Tongue (tissue), 2 donors: ENCODE measurements around the gene ADAM10. TPM values are rescaled to one million over a fixed set of nuclear protein-coding genes. Genes with fewer than 3 reads are reported as not detected.
"Not testable (repeated sequence)": the region's sequence is repeated elsewhere in the genome, so short reads cannot be mapped to it uniquely, and the experiment has no call there.

Experiments used
- DNase-seq: peaks from one replicate; pipeline ENCODE4 v3.0.0-alpha.2; 2015
- total RNA-seq: library from RNA; depleted of rRNA; stranded (reverse); fragments of >200 nt; gene quantifications from one replicate; pipeline ENCODE4 v1.2.3, GENCODE V29; 2014

Gene ADAM10
- total RNA-seq, 1 donor from 2014 or later, result 106 TPM

DNA sequence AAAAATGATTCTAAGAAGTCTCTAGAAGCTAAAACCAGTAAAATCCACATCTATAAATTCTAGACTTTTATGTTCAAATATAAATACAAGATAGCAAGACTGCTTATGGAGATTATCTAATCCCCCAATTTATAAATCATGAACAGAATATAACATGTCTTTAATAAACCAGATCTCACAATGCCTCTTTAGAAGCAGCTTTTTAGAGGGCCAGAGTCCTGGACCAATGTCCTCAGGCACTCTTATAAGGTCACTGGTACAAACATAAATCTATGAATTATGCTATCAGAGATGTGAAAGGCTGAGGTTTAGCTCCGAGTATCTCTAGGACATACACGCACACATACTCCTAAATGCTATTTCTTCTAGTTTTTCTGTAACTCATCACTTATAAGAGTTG, 78.3 kb downstream of the ADAM10 start:
- no peak for DNase-seq

DNA sequence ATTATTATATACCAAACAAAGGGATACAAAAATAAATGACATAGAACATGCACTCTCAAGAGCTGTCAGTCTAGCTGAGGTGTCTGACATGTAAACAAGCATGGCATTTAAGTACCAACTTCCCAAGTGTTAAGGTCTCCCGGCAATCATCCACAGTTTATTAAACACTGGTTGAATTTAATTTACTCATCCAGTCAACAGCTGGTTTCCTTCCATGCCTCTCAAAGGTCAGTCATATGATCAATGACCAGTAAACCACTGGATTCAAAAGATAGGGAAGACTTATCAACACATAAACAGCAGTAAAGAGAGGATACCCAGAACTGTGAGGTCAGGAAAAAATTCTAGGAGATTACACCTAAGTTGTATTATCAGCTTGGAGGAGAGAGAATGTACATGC, 80.4 kb downstream of the ADAM10 start:
- no peak for DNase-seq

DNA sequence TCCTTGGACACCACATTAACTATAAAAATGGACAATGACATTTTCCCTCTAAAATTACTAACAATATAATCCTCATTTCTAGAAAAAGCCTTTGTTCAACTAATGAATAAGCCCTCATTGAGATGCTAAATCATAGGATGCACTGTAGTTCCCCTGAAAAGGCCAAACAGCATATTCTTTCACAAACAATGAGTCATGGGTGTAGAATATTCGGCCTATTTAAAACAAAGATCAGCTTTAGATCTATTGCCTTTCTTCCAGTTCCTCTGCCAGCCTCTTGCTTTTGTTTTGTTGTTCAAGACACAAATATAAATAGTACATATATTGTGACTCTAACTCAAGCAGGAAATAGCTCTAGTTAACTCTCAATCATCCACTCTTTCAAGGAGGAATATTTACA, 82.5 kb downstream of the ADAM10 start:
- no peak for DNase-seq

DNA sequence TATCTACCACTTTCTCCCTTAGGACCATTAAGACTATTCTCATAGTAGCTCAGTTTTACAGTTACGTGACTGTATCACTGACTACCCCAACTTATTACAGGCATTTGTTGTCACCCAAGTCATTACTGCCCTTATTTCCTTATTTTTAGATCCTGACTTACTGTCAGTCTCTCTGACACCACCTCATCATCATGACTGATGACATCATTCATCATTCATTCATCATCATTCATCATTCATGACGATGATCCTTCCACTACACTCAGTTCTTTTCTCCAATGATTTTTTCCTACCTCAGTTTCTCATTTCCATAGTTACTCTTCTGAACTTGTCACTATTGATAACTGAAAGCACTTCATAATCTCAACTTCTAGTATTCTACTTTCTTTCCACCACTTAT, 83.8 kb downstream of the ADAM10 start:
- DNase-seq, result no peak

DNA sequence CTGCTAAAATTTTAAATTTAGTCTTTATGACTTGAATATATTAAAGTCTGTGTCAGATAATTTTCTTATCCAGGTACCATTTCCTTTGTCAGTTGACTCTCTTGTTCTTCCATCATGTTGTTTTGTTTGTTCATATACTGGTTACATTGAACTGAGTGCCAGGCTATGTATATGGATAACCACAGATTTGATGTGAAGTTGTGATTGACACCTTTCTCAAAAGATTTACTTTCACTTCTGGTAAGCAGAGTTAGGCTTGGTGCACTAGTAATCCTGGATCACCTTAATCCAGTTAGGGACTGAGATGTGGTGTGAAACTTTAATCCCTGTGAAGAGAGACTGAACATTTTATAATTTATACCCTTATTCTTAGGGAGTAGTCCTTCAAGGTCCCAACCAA, 99.4 kb downstream of the ADAM10 start:
- DNase-seq, result no peak

DNA sequence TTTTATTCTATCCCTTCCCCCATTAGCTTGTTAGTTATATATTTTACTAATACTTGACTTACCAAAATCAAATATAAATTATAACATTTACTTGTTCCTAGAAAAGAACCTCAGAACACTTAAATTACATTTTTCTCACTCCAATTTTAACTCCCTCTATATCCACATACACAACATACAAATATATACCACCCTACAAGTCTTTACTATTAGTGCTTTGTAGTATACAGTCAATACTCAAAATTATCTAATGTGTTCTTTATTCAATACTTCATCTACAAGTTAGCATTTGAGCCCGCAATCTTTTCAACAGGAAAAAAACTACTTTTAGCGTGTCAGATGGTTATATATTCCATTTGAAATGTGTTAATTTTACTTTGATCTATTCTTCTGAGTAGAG, 100.3 kb downstream of the ADAM10 start:
- no peak for DNase-seq

DNA sequence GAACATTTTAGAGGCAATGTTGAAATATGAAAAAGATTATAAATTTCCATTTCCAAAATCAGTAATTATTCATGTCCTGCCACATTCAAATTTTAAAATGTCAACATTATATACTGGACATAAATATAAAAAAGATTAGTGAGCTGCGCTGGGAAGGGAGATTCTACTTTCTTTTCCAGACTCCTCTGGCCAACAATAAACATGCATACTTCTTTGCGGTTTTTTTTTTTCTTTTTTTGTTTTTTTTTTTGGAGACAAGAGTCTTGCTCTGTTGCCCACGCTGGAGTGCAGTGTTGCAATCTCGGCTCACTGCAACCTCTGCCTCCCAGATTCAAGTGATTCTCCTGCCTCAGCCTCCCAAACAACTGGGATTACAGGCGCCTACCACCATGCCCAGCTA, 105.5 kb downstream of the ADAM10 start:
- DNase-seq, result no peak

DNA sequence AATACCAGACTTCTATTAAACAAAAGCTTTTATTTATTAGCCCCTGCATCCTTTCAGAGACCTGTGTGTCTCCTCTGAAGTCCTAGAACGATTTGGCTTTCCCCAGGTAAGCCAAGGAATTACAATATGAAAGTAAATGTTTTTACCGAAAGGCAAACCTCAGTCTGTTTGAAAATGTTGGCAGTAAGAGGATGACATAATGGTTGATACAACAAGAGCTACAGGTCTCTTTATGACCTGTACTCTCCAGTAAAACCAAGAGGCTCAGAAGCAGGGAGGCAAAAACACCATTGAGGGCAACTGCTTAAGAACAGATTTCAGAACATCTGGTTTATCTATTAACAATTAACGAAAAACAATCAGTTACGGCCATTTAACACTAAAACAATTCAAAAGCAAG, 107.8 kb downstream of the ADAM10 start:
- DNase-seq, result no peak

DNA sequence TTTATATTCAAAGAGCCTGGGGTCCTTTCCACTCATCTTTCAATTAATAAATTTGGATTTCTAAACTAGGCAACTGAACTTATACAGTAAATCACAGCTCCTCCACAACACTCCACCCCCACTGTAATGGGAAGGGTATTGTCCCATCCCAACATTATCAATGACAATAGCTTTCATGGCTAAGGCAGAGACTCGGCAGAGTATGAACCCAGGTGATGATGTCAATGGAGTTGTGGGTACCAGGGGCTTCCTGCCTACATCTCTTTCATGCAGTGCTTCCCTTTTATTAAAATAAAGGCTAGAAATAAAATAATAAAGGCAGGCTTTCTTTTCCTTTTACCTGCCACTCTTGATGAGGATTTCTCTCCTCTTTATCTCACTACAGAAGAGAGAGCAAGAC, 109.5 kb downstream of the ADAM10 start:
- no peak for DNase-seq

DNA sequence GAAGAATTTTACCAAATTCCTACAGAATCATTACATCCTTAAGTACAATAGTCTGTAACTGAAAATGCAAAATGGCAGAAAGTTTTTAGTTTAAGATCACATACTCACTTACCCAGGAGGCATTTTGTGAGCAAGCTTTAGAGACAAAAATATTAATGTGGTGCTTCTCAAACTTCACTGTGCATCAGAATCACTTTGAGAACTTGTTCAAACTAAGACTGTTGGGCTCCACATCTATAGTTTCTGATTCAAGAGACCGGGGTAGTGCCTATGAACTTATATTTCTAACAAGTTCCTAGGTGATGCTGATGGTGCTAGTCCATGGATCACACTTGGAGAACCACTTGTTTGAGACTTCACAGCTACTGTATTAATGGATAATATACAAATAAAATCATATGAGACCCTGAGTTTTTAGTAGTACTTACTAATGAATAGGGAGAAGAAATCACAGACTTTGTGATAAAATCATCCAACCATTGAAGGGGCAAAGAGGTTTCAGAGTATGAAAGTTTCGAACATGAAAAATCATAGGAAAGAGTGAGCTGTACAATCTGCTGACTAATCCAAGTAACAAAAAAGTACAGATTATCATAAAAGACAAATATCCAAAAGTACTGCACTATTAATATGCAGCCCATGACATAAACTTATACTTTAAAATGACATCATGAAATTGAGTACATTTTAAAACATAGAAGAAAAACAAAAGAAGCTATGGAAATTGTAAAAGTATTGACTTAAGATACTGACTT, 110.3 kb downstream of the ADAM10 start:
- no peak for DNase-seq

DNA sequence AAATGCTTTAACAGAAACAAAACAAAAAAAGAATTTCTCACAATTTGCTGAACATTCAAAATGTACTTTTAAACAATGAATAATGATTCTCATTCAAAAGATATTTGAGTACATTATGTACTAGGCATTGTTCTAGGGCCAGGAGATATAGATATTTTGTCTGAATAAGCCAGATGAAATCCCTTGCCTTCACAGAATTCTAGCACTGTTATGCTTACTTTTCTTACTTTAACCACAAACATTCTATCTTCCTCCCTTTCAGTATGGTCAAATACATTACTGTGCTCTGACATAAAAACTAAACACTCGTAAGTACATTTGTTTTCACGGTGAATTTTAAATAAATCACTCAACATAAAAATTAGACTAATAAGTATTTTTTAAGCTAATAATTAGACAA, 116.7 kb downstream of the ADAM10 start:
- no peak for DNase-seq

DNA sequence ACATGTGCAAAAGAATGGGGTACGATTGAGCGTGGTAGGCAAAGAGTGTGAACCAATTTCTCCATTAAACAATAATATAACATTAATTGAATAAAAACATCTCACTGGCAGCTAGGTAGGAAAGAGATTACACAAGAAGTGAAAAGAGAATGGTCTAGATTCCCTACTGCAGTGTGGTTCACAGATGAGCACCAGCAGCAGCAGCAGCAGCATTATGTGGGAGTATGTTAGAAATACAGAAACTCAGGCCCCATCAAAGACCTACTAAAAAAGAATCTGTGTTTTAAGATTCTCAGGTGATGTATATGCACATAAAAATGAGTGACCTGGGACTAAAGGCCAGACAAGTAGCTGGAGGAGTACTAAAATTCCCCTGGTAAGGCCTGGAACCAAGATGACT, 118.2 kb downstream of the ADAM10 start:
- no peak for DNase-seq

DNA sequence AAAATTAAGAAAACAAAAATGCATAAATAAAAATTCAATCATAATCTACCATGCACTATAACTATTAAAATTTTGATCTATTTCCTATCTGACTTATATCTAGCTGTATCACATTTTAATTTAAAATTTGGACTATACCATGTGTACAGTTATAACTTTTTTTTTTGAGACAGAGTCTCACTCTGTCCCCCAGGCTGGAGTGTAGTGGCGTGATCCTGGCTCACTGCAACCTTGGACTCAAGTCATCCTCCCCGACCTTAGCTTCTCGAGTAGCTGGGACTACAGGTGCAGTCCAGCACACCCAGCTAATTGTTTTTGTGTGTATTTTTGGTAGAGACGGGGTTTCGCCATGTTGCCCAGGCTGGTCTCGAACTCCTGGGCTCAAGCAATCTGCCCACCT, 119.9 kb downstream of the ADAM10 start:
- DNase-seq, result no peak

DNA sequence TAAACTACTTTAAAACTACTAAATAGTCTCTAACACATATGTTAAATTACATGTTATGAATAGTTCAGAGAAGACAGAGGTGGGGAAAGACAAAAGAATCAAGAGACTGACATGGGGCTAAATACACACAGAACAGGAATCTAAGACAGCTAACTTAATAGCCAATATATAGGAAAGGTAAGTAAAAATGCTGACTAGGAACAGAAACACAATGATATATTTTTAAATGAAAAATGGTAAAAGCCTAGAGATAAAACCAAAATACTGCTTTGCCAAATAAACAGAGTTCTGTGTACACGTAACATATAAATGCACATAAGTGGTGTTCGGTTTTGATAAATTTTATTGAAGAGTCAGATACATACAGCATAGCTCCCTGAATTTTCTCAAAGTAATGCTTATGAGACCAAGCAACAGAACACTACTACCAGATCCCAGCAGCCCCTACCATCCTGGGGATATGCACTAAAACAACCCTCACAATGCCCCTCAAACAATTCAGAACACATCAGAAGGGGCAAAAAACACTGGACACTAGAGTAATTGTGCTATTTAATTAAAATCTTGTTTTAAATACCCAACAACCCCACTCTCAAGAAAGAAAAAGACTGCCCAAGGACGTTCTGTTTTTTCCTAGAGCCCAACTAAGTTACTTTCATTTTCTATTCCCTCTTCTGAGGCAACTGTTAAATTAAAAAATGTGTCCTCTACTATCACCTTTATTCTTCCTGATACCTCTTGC, 121.1 kb downstream of the ADAM10 start:
- DNase-seq, result no peak

DNA sequence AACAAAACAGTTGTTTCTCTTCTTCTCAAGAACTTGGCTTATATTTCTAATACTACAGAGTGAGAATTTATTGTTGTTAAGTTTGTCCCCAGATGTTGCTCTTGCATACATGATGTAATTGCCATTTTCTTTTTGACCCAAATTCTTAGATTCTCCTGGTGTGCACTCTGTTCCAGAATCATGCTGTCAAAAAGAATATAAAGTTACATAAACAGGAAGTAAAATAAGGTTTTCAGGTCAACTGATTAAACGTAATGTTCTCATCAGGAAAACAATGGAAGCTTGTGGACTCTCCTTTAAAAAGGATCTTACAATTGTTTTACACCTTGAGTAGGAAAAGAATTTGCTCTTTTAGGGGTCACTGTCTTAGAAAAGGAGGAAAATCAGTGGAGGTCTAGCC, 121.8 kb downstream of the ADAM10 start:
- no peak for DNase-seq

DNA sequence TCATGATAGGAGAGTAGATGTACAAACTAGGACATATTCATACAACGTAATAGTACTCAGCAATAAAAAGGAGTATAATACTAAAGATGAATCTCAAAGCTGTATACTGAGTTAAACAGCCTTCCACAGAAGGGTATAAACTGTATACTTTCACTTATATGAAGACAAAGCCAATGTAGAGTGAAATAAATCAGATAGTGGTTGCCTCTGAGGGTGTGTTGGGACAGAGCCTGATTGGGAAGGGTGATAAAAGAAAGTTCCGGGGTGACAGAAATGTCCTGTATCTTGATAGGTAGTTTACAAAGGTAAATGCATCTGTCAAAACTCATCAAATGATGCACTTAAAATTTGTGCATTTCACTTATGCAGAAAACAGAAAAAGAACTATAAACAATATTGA, 122.5 kb downstream of the ADAM10 start:
- no peak for DNase-seq

DNA sequence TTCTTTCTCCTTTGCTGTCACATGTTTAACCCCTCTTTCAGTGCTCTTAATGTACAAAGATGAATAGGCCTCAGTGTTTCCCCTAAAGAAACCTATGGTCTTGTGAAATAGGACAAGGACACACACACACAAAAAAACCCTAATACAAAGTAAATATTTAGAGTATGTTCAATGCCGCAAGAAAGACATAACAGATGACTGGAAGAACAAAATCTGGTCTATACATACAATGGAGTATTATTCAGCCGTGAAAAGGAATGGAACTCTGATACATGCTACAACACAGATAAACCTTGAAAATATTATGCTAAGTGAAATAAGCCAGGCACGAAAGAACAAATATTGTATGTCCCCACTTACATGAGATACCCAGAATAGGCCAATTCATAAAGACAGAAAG, 123.1 kb downstream of the ADAM10 start:
- no peak for DNase-seq

DNA sequence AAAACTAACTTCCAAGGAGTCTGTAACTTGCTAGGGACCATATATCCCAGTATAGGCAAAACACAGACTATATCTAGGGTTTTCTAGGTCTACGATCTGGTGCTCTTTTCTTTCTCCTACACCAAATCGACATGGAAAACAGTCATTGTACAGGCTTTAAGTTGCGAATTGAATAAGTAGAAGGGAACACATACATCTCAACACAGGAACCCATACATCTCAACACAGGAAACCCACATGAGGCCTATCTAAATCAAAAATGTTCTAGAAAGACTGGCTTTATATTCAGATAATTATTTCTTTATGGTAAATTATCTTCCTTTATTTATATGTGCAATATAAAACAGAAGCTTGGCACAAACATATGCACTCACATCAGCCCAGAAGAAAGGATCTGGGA, 126.6 kb downstream of the ADAM10 start:
- DNase-seq, result no peak

DNA sequence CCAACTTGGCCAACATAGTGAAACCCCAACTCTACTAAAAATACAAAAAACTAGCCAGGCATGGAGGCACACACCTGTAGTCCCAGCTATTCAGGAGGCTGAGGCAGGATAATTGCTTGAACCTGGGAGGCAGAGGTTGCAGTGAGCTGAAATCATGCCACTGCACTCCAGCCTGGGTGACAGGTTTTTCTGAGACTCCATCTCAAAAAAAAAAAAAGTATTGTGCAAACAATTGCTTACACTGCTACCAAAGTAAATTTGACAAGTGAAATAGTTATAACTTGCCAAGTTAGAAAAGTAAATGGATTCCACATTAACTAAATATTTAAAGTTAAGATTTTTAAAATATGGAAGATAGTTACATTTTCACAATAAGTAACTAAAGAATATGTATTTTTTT, 129.2 kb downstream of the ADAM10 start:
- DNase-seq, result not testable (repeated sequence)

DNA sequence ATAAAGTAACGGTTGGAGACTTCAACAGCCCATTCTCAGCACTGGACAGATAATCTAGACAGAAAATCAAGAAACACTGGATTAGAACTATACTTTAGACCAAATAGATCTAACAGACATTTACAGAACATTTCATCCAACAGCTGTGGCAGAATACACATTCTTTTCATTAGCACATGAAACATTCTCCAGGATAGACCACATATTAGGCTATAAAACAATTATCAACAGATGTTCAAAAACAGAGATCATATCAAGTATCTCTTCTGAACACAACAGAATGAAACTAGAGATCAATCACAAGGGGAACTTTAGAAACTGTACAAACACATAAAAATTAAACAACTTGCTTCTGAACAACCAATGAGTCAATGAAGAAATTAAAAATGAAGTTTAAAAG, 133.3 kb downstream of the ADAM10 start:
- no peak for DNase-seq

DNA sequence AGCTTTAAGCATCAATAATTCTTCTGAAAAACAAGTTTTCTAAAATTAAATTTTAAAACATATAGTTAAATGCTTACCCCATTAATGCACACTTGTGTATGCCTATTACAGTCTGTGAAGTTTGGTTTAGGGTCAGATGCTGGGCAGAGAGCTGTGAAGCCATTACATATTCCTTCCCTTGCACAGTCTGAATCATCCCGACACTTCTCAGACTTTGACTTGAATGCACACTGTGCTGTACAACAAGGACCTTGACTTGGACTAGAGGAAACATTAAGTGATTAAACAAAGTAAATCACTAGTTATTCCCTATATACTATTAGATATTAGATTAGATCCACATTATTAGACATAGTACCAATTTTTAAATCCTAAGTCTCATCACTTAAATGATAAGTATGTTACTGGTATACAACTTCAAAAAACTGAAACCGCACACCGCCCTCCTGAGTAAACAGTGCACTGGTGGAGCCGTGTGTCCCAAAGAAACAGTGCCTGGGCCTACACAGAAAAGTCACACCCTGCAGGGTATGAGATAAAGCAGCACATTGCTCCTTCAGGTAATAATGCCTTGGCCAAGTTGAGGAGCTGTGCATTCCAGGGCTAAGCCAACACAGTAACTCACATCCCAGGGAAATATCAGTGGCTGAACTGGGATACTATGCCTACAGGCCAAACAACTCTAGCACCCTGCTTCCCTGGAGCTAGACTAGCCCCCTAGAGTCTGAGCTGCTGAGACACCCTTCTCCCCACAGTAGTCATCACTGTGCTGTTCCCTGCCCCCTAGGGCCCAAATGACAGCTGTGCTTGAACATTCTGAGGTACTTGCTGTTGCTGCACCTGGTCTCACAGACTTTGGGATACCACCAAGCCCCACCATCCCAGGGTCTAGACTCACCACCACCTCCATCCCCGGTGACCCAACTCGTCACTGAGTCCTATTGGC, 137.5 kb downstream of the ADAM10 start:
- DNase-seq, result no peak

DNA sequence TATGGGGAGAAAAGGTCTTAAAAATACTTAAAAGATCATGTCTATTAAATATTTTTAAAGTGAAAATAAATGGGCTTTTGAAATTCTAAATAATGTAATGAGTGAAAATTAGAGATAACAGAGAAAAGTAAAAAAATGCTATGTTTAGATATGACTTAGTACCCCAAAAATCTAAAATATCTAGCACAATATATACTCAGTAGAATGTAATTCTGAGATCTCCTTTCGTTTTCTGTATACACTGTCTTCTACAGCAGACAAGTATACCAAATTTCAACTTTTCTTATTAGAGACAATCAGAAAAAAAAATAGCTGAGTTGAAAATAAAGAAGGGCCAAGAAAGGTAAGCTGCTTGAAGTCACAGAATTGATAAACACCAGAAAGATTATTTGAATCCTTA, 140.8 kb downstream of the ADAM10 start:
- no peak for DNase-seq

DNA sequence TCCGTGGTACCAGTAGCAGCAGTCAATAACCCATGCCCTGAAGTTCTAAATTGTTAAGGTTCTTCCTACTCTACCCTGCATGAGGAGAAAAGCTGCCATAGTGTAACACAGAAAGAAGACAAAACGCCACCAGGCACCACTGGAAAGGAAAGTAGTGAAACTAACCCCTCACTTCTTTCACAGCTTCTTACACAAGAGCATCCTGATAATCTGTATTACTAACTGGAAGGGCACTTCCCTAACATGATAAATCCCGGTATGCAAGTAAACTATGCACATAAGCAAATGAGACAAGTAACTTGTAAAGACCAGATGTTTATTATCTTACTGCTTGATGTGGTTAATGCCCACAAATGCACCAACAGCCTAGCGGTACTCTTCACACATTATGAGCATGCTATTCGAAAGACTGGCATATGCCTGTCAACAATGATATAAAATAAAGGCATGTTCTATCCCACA, 141.3 kb downstream of the ADAM10 start:
- DNase-seq, result no peak
